HL-60 (cell line): ENCODE measurements around the gene ADD2.

ENCODE experiments used
- DNase-seq, 2 experiments: peaks; one replicate each; pipeline ENCODE4 v3.0.0-alpha.2; 2010 to 2020; ENCODE audit warnings: low read depth in 1 of 2, low spot score in 1 of 2
- H3K27ac ChIP-seq: fragments of 250-450 bp; sonication (Bioruptor Pico); replicated peaks from 2 replicates; pipeline ENCODE4 v1.5.1; 2020; ENCODE audit warnings: mild to moderate bottlenecking, moderate library complexity
- H3K27me3 ChIP-seq: fragments of 250-450 bp; sonication (Bioruptor Pico); 2 replicates; pipeline ENCODE4 v1.5.1; 2021; ENCODE audit warnings: mild to moderate bottlenecking, moderate library complexity; ENCODE audit not compliant: insufficient read depth, poor library complexity, severe bottlenecking
- H3K4me3 ChIP-seq: replicated peaks from 2 replicates; pipeline ENCODE4 v1.5.1; 2011; ENCODE audit warnings: mild to moderate bottlenecking, control low read depth, low read length; ENCODE audit not compliant: insufficient read depth
- GABPA ChIP-seq: IDR thresholded peaks from 2 replicates; pipeline ENCODE4 v1.6.1; 2012; ENCODE audit warnings: low read depth
- POLR2AphosphoS5 ChIP-seq: IDR thresholded peaks from 2 replicates; pipeline ENCODE4 v1.6.1; 2012; ENCODE audit warnings: low read depth
- SPI1 ChIP-seq: IDR thresholded peaks from 2 replicates; pipeline ENCODE4 v1.6.1; 2012; ENCODE audit warnings: low read depth, mild to moderate bottlenecking, borderline replicate concordance
- long read RNA-seq: library from polyadenylated mRNA; unstranded; transcript quantifications from one replicate; pipeline ENCODE4 v2.0.0, GENCODE V29; 2020
- TF ChIP-seq, protein P1 (sequence below): IDR thresholded peaks from one replicate; pipeline ENCODE4 v1.5.1; 2011; ENCODE audit warnings: low read length, control low read depth, inconsistent platforms; ENCODE audit not compliant: insufficient read depth
- TF ChIP-seq, protein P2 (sequence below): IDR thresholded peaks from 2 replicates; pipeline ENCODE4 v1.6.1; 2012; ENCODE audit warnings: low read depth; ENCODE audit not compliant: insufficient replicate concordance

Gene ADD2, protein sequence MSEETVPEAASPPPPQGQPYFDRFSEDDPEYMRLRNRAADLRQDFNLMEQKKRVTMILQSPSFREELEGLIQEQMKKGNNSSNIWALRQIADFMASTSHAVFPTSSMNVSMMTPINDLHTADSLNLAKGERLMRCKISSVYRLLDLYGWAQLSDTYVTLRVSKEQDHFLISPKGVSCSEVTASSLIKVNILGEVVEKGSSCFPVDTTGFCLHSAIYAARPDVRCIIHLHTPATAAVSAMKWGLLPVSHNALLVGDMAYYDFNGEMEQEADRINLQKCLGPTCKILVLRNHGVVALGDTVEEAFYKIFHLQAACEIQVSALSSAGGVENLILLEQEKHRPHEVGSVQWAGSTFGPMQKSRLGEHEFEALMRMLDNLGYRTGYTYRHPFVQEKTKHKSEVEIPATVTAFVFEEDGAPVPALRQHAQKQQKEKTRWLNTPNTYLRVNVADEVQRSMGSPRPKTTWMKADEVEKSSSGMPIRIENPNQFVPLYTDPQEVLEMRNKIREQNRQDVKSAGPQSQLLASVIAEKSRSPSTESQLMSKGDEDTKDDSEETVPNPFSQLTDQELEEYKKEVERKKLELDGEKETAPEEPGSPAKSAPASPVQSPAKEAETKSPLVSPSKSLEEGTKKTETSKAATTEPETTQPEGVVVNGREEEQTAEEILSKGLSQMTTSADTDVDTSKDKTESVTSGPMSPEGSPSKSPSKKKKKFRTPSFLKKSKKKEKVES
- long read RNA-seq, full-length matches to known transcripts: 49 of 77 reads
- long read RNA-seq, partial matches to known transcripts: 14 of 77 reads
- long read RNA-seq, other reads (novel, unspliced or antisense): 14 of 77 reads

DNA sequence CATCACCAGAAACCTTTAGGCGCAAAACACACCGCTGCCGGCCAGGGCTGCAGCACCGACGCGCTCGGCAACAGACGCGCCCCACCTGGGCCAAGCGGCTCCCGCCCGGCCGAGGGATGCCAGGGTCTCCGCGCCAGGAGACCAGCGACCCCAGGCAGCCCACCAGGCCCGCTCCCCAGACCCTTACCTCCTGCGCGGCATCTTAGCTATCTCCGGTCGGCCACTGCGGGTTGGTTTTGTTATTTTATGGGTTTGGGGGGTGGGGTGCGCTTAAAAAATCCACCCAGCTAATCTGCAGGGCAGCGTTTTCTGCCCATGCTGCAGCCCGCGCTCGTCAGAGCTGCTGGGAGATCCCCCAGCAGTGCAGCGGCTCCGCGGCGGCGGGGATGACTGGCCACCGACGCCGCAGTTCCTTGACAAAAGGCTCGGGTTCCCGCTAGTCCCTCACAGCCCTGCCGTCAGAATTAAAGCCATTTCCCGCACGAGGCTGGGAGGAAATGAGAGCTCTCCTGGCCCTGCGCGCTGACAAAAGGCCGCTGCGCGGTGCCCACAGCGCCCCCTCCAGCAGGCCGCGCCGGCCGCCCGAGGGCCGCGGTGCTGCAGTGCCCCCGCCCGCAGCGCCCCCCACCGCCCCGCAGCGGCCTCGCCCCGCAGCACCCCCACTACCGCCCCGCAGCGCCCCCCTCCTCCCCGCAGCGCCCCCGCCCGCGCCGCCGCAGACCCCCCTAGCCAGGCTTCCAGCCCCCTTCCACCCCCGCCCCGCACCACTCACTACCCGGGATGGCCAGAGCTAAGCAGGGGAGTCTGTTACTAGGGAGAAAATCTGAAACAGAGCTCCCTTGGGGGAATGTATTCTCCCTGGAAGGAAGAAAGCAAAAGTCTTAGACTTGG is at the start of gene ADD2:
ADD2 (minus strand) TSS at position 502 of the 891 bp plus-strand sequence. CDS start 61,792 bp downstream, outside the sequence.
- TF ChIP-seq, protein P1, sequence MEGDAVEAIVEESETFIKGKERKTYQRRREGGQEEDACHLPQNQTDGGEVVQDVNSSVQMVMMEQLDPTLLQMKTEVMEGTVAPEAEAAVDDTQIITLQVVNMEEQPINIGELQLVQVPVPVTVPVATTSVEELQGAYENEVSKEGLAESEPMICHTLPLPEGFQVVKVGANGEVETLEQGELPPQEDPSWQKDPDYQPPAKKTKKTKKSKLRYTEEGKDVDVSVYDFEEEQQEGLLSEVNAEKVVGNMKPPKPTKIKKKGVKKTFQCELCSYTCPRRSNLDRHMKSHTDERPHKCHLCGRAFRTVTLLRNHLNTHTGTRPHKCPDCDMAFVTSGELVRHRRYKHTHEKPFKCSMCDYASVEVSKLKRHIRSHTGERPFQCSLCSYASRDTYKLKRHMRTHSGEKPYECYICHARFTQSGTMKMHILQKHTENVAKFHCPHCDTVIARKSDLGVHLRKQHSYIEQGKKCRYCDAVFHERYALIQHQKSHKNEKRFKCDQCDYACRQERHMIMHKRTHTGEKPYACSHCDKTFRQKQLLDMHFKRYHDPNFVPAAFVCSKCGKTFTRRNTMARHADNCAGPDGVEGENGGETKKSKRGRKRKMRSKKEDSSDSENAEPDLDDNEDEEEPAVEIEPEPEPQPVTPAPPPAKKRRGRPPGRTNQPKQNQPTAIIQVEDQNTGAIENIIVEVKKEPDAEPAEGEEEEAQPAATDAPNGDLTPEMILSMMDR: no peak
- TF ChIP-seq, protein P2, sequence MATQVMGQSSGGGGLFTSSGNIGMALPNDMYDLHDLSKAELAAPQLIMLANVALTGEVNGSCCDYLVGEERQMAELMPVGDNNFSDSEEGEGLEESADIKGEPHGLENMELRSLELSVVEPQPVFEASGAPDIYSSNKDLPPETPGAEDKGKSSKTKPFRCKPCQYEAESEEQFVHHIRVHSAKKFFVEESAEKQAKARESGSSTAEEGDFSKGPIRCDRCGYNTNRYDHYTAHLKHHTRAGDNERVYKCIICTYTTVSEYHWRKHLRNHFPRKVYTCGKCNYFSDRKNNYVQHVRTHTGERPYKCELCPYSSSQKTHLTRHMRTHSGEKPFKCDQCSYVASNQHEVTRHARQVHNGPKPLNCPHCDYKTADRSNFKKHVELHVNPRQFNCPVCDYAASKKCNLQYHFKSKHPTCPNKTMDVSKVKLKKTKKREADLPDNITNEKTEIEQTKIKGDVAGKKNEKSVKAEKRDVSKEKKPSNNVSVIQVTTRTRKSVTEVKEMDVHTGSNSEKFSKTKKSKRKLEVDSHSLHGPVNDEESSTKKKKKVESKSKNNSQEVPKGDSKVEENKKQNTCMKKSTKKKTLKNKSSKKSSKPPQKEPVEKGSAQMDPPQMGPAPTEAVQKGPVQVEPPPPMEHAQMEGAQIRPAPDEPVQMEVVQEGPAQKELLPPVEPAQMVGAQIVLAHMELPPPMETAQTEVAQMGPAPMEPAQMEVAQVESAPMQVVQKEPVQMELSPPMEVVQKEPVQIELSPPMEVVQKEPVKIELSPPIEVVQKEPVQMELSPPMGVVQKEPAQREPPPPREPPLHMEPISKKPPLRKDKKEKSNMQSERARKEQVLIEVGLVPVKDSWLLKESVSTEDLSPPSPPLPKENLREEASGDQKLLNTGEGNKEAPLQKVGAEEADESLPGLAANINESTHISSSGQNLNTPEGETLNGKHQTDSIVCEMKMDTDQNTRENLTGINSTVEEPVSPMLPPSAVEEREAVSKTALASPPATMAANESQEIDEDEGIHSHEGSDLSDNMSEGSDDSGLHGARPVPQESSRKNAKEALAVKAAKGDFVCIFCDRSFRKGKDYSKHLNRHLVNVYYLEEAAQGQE: no peak
- no peak for TF ChIP-seq GABPA
- no peak for TF ChIP-seq POLR2AphosphoS5
- no peak for TF ChIP-seq SPI1
- H3K4me3 ChIP-seq: peak within 1 kb of the TSS; percentile 49

DNA sequence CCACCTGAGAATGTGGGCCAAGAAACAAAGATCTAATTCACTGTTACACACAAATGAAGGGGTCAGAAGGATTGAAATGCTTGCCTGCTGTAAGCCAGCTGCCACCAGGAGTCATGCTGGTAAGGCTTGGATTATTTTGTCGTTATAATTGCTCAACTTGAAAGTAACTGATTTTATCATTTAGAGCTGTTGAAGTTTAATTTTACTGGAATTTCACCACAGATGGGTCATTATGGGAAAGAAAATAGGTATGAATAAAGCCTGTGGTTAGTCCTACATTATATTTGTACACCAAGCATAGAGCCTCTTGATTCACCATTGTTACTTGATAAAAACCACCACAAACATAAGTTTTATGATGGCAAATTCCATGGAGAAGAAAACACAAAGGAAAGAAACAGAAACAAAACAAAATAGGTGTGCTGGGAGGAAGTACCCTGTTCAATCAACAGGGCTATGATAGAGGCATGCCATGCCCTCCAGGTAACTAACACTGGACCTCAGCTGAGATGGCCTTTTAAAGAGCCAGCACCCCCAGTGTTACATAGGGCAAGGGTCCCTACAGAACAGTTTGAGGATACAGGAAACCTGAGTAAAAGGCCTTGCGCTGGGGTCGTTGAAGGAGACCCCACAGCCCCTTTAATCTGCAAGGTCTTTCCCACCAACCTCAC is 49.4 kb upstream of the ADD2 start:
- no peak for DNase-seq
- H3K27ac ChIP-seq: no peak overlapping the region
- H3K4me3 ChIP-seq: no peak overlapping the region
- H3K27me3 ChIP-seq: no peaks in the 10 kb centered on the region
- TF ChIP-seq, protein P2: no peak
- no peak for TF ChIP-seq POLR2AphosphoS5
- no peak for TF ChIP-seq GABPA
- TF ChIP-seq, protein P1: no peak
- no peak for TF ChIP-seq SPI1

More for the DNA sequence above, at the start of gene ADD2:
- Histone ChIP-seq H3K27me3 (peaks cover 51% of the 10 kb centered on the region), H3K27ac (no peak within 1 kb of the TSS)
- peak in 1 of 2 experiments; percentile 28 for DNase-seq

DNA sequence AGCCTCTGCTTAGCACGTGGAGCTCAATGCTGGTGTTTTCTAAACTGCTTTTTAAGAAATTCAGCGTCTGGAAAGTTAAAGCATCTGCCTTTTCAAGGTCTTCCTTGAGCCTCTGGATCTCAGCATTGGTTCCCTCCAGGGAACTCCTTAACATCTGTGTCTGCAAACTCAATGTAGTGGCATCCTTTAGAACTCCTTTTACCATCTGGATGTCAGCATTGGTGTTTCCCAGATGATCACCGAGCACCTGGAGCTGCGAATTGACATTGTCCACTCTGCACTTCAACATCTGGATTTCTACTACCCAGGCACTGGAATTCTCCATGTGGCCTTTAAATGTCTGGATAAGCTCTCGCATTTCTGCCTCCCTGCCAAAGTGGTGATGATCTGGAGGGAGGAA is 48.7 kb upstream of the ADD2 start:
- no peak for DNase-seq
- Histone ChIP-seq H3K27ac (no peak overlapping the region), H3K4me3 (no peak overlapping the region), H3K27me3 (no peaks in the 10 kb centered on the region)
- peak; percentile 16; the same call in 1 of the 2 replicates for TF ChIP-seq SPI1
- no peak for TF ChIP-seq GABPA
- TF ChIP-seq, protein P1: no peak
